Left forelimb (tissue), 1 donor: Measurements from ENCODE around the gene SP140L.
"Not testable (repeated sequence)": the region's sequence is repeated elsewhere in the genome, so short reads cannot be mapped to it uniquely, and the experiment has no call there.

Experiments used
- DNase-seq: peaks from one replicate; pipeline ENCODE4 v3.0.0-alpha.2; 2018; ENCODE audit warnings: low spot score

Gene SP140L

GRCh38 chr2:230323385-230324106 lies 3.4 kb upstream of the SP140L start:
- no peak for DNase-seq

GRCh38 chr2:230324503-230324902 lies 2.5 kb upstream of the SP140L start:
- DNase-seq = no peak

GRCh38 chr2:230325316-230326243 lies 1.4 kb upstream of the SP140L start:
- DNase-seq = no peak

GRCh38 chr2:230327418-230328154 lies 593 bp downstream of the SP140L start:
- no peak for DNase-seq

GRCh38 chr2:230328155-230328458 lies 1.1 kb downstream of the SP140L start:
- DNase-seq = no peak

- DNase-seq = no peak
Observed at GRCh38 chr2:230329946-230330605, 3.1 kb downstream of the SP140L start.

- no peak for DNase-seq
Observed at GRCh38 chr2:230330725-230331124, 3.7 kb downstream of the SP140L start.

- no peak for DNase-seq
Observed at GRCh38 chr2:230335461-230335863, 8.5 kb downstream of the SP140L start.

GRCh38 chr2:230335864-230336506 lies 9.0 kb downstream of the SP140L start:
- DNase-seq = no peak

GRCh38 chr2:230341936-230342528 lies 15.0 kb downstream of the SP140L start:
- not testable (repeated sequence) for DNase-seq

- DNase-seq = not testable (repeated sequence)
Observed at GRCh38 chr2:230343041-230343624, 16.1 kb downstream of the SP140L start.

- no peak for DNase-seq
Observed at GRCh38 chr2:230343747-230344146, 16.8 kb downstream of the SP140L start.

- DNase-seq = no peak
Observed at GRCh38 chr2:230346465-230346864, 19.5 kb downstream of the SP140L start.

- DNase-seq = no peak
Observed at GRCh38 chr2:230346921-230347533, 20.0 kb downstream of the SP140L start.

- no peak for DNase-seq
Observed at GRCh38 chr2:230347659-230348305, 20.8 kb downstream of the SP140L start.

- no peak for DNase-seq
Observed at GRCh38 chr2:230348787-230349186, 21.8 kb downstream of the SP140L start.

GRCh38 chr2:230356084-230356483 lies 29.1 kb downstream of the SP140L start:
- DNase-seq = no peak

- no peak for DNase-seq
Observed at GRCh38 chr2:230358305-230358704, 31.3 kb downstream of the SP140L start.

- no peak for DNase-seq
Observed at GRCh38 chr2:230360028-230360427, 33.0 kb downstream of the SP140L start.
